Loucy (cell line): ENCODE measurements around the gene LDLRAD4.

Experiments
- H2AFZ ChIP-seq: fragments of 200-600 bp; sonication (generic); 2 replicates; pipeline ENCODE4 v1.6.0; 2016; ENCODE audit warnings: antibody characterized with exemption, mild to moderate bottlenecking, low read length, moderate library complexity
- H3F3A ChIP-seq: fragments of 200-600 bp; 2 replicates; pipeline ENCODE4 v1.6.0; 2016; ENCODE audit warnings: antibody characterized with exemption, low read depth, mild to moderate bottlenecking
- H3K27me3 ChIP-seq: fragments of 200-600 bp; sonication (generic); 2 replicates; pipeline ENCODE4 v1.6.1; 2014; ENCODE audit warnings: low read length, mild to moderate bottlenecking; ENCODE audit not compliant: insufficient read depth, poor library complexity, severe bottlenecking
- H3K36me3 ChIP-seq: fragments of 200-600 bp; sonication (generic); 2 replicates; pipeline ENCODE4 v1.6.1; 2016; ENCODE audit warnings: low read length; ENCODE audit not compliant: insufficient read depth
- H3K4me1 ChIP-seq: fragments of 200-600 bp; sonication (generic); 2 replicates; pipeline ENCODE4 v1.5.1; 2014; ENCODE audit warnings: low read length, mild to moderate bottlenecking; ENCODE audit not compliant: insufficient read depth, poor library complexity, severe bottlenecking
- H3K4me2 ChIP-seq: fragments of 200-600 bp; sonication (generic); 2 replicates; pipeline ENCODE4 v1.6.0; 2014; ENCODE audit warnings: antibody characterized with exemption, low read length, low read depth, mild to moderate bottlenecking; ENCODE audit not compliant: poor library complexity, severe bottlenecking
- H3K4me3 ChIP-seq: fragments of 200-600 bp; sonication (generic); 2 replicates; pipeline ENCODE4 v1.5.1; 2014; ENCODE audit warnings: low read length, mild to moderate bottlenecking, mixed read lengths; ENCODE audit not compliant: poor library complexity, severe bottlenecking
- H3K79me2 ChIP-seq: fragments of 200-600 bp; sonication (generic); 2 replicates; pipeline ENCODE4 v1.6.1; 2014; ENCODE audit warnings: low read length; ENCODE audit not compliant: insufficient read depth
- H3K9ac ChIP-seq: fragments of 200-600 bp; sonication (generic); 2 replicates; pipeline ENCODE4 v1.6.0; 2014; ENCODE audit warnings: mild to moderate bottlenecking, low read depth, low read length, moderate library complexity; ENCODE audit not compliant: poor library complexity, severe bottlenecking
- H3K9me2 ChIP-seq: fragments of 200-600 bp; sonication (generic); replicated peaks from 2 replicates; pipeline ENCODE4 v1.6.1; 2016; ENCODE audit warnings: low read depth, low read length, mixed read lengths
- H3K9me3 ChIP-seq: fragments of 200-600 bp; sonication (generic); 2 replicates; pipeline ENCODE4 v1.6.1; 2014; ENCODE audit warnings: mild to moderate bottlenecking, antibody characterized with exemption, low read length, low read depth; ENCODE audit not compliant: insufficient read depth
- H4K20me1 ChIP-seq: fragments of 200-600 bp; sonication (generic); 2 replicates; pipeline ENCODE4 v1.6.0; 2014; ENCODE audit warnings: antibody characterized with exemption, low read length, mild to moderate bottlenecking; ENCODE audit not compliant: insufficient read depth, poor library complexity, severe bottlenecking
- CTCF ChIP-seq: fragments of 200-600 bp; sonication (generic); conservative IDR thresholded peaks from 2 replicates; pipeline ENCODE4 v1.5.1; 2014; ENCODE audit warnings: mild to moderate bottlenecking, antibody characterized with exemption, low read length
- EZH2phosphoT487 ChIP-seq: fragments of 200-600 bp; IDR thresholded peaks from 2 replicates; pipeline ENCODE4 v1.6.1; 2018; ENCODE audit warnings: antibody characterized with exemption, mild to moderate bottlenecking, moderate library complexity, borderline replicate concordance

LDLRAD4 gene

GRCh38 chr18:13192970-13193369 is 25.6 kb upstream of the LDLRAD4 start:
- H4K20me1 ChIP-seq: no peaks in the 10 kb centered on the region
- H3K27me3 ChIP-seq: no peaks in the 10 kb centered on the region
- no peak overlapping the region for H3K9ac ChIP-seq
- no peaks in the 10 kb centered on the region for H3K79me2 ChIP-seq
- H3K4me3 ChIP-seq: no peak overlapping the region
- no peaks in the 10 kb centered on the region for H3K9me2 ChIP-seq
- TF ChIP-seq EZH2phosphoT487: no peak
- TF ChIP-seq CTCF: no peak
- H2AFZ ChIP-seq: no peak overlapping the region
- no peak overlapping the region for H3K4me2 ChIP-seq
- H3K9me3 ChIP-seq: no peaks in the 10 kb centered on the region
- no peaks in the 10 kb centered on the region for H3K36me3 ChIP-seq
- H3F3A ChIP-seq: no peaks in the 10 kb centered on the region
- no peaks in the 10 kb centered on the region for H3K4me1 ChIP-seq

- H3K9me3 ChIP-seq: 0 out of 2 replicates have a peak, but pooled peaks cover 4% of the 10 kb centered on the region
- no peaks in the 10 kb centered on the region for H3F3A ChIP-seq
- 0 out of 2 replicates have a peak overlapping the region, but pooled peaks have one; percentile 20 for H2AFZ ChIP-seq
Measured at GRCh38 chr18:13194239-13194638, 24.3 kb upstream of the LDLRAD4 start.

DNA sequence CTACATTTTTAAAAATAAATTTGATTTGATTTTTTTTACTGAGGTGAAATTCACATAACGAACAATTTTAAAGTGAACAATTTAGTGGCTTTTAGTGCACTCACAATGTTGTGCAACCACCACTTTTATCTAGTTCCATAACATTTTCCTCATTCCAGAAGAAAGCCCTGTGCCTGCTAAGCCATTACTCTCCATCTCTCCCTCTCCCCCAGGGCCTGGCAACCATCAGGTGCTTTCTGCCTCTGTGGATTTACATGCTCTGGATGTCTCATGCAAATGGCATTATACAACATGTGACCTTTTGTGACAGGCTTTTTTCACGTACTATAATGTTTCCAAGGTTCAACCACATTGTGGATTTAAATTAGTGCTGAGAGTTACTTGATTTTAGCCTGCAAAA is 19.9 kb upstream of the LDLRAD4 start:
- Histone ChIP-seq H3K4me1 (no peaks in the 10 kb centered on the region), H3K27me3 (no peaks in the 10 kb centered on the region), H3K36me3 (no peaks in the 10 kb centered on the region), H3K9ac (no peak overlapping the region), H4K20me1 (no peaks in the 10 kb centered on the region), H3K9me3 (peaks cover 14% of the 10 kb centered on the region; the same call in 1 of the 2 replicates), H2AFZ (no peak overlapping the region), H3K4me3 (no peak overlapping the region), H3K4me2 (no peak overlapping the region), H3K9me2 (no peaks in the 10 kb centered on the region), H3K79me2 (no peaks in the 10 kb centered on the region), H3F3A (no peaks in the 10 kb centered on the region)
- TF ChIP-seq EZH2phosphoT487 (no peak), CTCF (no peak)

More at GRCh38 chr18:13194239-13194638, 24.3 kb upstream of the LDLRAD4 start:
- no peaks in the 10 kb centered on the region for H3K36me3 ChIP-seq
- no peaks in the 10 kb centered on the region for H4K20me1 ChIP-seq
- H3K4me3 ChIP-seq: no peak overlapping the region
- H3K4me1 ChIP-seq: no peaks in the 10 kb centered on the region
- TF ChIP-seq EZH2phosphoT487 (no peak), CTCF (no peak)
- no peaks in the 10 kb centered on the region for H3K27me3 ChIP-seq
- no peaks in the 10 kb centered on the region for H3K9me2 ChIP-seq
- no peak overlapping the region for H3K9ac ChIP-seq
- H3K4me2 ChIP-seq: no peak overlapping the region
- H3K79me2 ChIP-seq: no peaks in the 10 kb centered on the region
